ENCODE data around the gene COMMD2. TPM values are rescaled to one million over a fixed set of nuclear protein-coding genes. Genes with fewer than 3 reads are reported as not detected.

Gene COMMD2
- total RNA-seq, result 26.5 and 41.4 TPM in 2 replicates

DNA sequence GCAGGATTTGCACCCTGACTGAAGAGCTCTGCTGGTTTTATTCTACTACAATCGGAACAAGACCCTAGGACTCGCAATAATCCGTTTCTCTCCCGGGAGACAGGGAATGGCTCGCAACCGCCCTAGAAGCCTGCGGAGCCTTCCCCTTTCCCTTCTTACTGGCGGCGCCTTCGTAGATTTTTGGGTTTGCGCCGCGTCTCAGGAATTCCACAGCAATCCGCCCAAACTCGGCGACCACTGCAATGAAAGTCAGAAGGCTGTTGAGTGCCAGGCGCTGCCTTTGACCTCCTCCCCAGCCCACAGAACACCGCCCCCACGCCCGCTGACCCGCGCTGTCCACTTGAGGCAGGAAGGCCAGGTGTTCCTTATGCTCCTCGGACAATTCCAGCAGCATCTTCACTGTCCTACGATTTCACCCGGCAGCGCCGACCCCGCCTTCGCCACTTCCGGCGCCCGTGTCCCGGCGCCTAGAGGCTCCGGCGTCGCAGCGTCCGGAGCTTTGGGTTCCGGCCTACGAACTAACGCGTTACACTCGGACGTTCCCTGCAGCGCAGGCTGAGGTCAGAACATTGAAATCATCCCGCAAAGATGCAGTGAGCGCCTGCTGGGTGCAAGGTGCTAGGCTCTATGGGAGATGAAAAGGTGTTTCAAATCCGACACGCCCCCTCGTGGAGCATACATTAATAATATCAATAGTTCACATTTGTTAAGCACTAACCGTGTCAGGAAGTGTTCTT is at the start of gene COMMD2:
COMMD2 (minus strand) TSS at position 439 of the 737 bp plus-strand sequence; CDS start at position 394, 45 bp downstream.

GRCh38 chr3:149792452-149793270 is 40.4 kb upstream of the COMMD2 start, which contains the start of gene ANKUB1:
Gene ANKUB1 (minus strand): TSS chr3:149792554. CDS start chr3:149792366, 188 bp downstream.

Small RNA genes within 50 kb of the gene (small RNA-seq; reads per million reads assigned to genes)
- not detected for gene RNU6-507P

Other genes starting within 250 kb of the COMMD2 start
- gene WWTR1, start 94.5 kb downstream of the COMMD2 start, total RNA-seq, result 393 and 506 TPM in 2 replicates
- not detected in 2 replicates for gene ANKUB1, start 40.1 kb upstream of the COMMD2 start, total RNA-seq
- 40.2 and 49.6 TPM in 2 replicates for gene RNF13, start 60.7 kb upstream of the COMMD2 start, total RNA-seq
- gene PFN2, start 218.4 kb upstream of the COMMD2 start, total RNA-seq, result 76.8 and 103 TPM in 2 replicates